Ovary (tissue), 3 donors: ENCODE data around the gene PDE7B.

Experiments
- EP300 ChIP-seq: sonication (generic); formaldehyde crosslinking; IDR thresholded peaks from one replicate; pipeline ENCODE4 v1.6.1; 2017; ENCODE audit warnings: antibody characterized with exemption
- TF ChIP-seq, protein P1 (sequence below), 3 donors: fragments of 450-650 bp in 2 of 3; fragments of 200-600 bp in 1 of 3; IDR thresholded peaks; one replicate each; pipeline versions ENCODE4 v1.5.1 to v1.8.0; 2016 to 2022; ENCODE audit warnings: antibody characterized with exemption in 3 of 3, mild to moderate bottlenecking in 1 of 3
- donor health status: DM: no; HTN: no; CAD: no.

- TF ChIP-seq, protein P1, sequence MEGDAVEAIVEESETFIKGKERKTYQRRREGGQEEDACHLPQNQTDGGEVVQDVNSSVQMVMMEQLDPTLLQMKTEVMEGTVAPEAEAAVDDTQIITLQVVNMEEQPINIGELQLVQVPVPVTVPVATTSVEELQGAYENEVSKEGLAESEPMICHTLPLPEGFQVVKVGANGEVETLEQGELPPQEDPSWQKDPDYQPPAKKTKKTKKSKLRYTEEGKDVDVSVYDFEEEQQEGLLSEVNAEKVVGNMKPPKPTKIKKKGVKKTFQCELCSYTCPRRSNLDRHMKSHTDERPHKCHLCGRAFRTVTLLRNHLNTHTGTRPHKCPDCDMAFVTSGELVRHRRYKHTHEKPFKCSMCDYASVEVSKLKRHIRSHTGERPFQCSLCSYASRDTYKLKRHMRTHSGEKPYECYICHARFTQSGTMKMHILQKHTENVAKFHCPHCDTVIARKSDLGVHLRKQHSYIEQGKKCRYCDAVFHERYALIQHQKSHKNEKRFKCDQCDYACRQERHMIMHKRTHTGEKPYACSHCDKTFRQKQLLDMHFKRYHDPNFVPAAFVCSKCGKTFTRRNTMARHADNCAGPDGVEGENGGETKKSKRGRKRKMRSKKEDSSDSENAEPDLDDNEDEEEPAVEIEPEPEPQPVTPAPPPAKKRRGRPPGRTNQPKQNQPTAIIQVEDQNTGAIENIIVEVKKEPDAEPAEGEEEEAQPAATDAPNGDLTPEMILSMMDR (IDR thresholded peaks at IDR 0.05): no peak
- TF ChIP-seq EP300: no peak
Measured at GRCh38 chr6:135901774-135902524, 50.4 kb downstream of the PDE7B start.
